Measurements from ENCODE around the gene PLCB4.
A peak's percentile ranks its signal among the peaks of the same experiment; 100 is the strongest.

PLCB4 gene

DNA sequence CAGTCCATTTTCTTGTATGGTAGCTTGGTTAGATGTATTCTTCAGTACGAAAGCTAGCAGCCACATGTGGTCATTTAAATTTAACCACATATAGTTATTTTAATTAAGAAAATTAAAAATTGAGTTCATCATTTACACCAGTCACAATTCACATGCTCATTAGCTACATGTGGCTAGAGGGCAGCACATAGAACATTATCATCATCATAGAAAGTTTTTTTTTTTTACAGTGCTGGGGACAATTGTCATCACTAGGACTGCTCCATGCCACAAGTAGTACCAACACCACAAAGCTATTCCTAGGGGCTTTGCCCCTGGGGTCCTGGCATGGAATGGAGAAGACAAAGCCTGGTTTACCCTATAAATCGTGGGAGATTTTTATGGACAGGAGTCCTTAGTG, 30.5 kb downstream of the PLCB4 start:
- 0 out of 2 replicates have a peak, but pooled peaks have one; percentile 5 for TF ChIP-seq CTCF (IDR thresholded peaks at IDR 0.05; ENCODE audit: control insufficient read depth, extremely low read depth, insufficient read depth)
- H3K4me3 ChIP-seq (ENCODE audit: low read depth, low read length), result no peak overlapping the region

GRCh38 chr20:9100691-9101090, 31.8 kb downstream of the PLCB4 start:
- H3K4me3 ChIP-seq (ENCODE audit: low read depth, low read length), result no peak overlapping the region
- no peak for TF ChIP-seq CTCF (IDR thresholded peaks at IDR 0.05; ENCODE audit: control insufficient read depth, extremely low read depth, insufficient read depth)
- DNase-seq (ENCODE audit: low read depth), result no peak

More for the DNA sequence above, 30.5 kb downstream of the PLCB4 start:
- DNase-seq (ENCODE audit: low read depth), result no peak

- no peak overlapping the region for H3K4me3 ChIP-seq (ENCODE audit: low read depth, low read length)
- no peak for DNase-seq (ENCODE audit: low read depth)
- no peak for TF ChIP-seq CTCF (IDR thresholded peaks at IDR 0.05; ENCODE audit: control insufficient read depth, extremely low read depth, insufficient read depth)
Measured at GRCh38 chr20:9102456-9102855, 33.6 kb downstream of the PLCB4 start.

DNA sequence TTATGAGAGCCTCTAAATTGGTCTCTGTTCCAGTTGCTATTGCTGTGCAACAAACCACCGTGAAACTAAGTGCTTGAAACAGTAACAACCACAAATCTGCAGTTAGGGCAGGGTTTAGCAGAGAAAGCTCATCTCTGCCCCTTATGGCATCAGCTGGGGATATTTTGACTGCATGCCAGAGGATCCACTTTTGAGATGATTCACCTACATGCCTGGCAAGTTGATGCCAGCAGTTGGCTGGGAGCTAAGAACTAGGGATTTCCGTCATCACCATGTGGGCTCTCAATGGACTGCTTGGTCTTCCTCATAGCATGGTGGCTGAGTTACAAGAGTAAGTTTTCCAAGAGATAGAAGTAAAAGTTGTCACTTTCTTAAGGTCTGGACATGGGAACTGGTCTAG, 35.1 kb downstream of the PLCB4 start:
- no peak overlapping the region for H3K4me3 ChIP-seq (ENCODE audit: low read depth, low read length)
- TF ChIP-seq CTCF (IDR thresholded peaks at IDR 0.05; ENCODE audit: control insufficient read depth, extremely low read depth, insufficient read depth), result no peak
- no peak for DNase-seq (ENCODE audit: low read depth)

- no peak overlapping the region for H3K4me3 ChIP-seq (ENCODE audit: low read depth, low read length)
- DNase-seq (ENCODE audit: low read depth), result no peak
- TF ChIP-seq CTCF (IDR thresholded peaks at IDR 0.05; ENCODE audit: control insufficient read depth, extremely low read depth, insufficient read depth), result no peak
Measured at GRCh38 chr20:9108260-9108659, 39.4 kb downstream of the PLCB4 start.

- TF ChIP-seq CTCF (IDR thresholded peaks at IDR 0.05; ENCODE audit: control insufficient read depth, extremely low read depth, insufficient read depth), result no peak
Measured at GRCh38 chr20:9109566-9109965, 40.7 kb downstream of the PLCB4 start.

GRCh38 chr20:9110365-9110764, 41.5 kb downstream of the PLCB4 start:
- no peak overlapping the region for H3K4me3 ChIP-seq (ENCODE audit: low read depth, low read length)
- no peak for DNase-seq (ENCODE audit: low read depth)
- no peak for TF ChIP-seq CTCF (IDR thresholded peaks at IDR 0.05; ENCODE audit: control insufficient read depth, extremely low read depth, insufficient read depth)

More at GRCh38 chr20:9109566-9109965, 40.7 kb downstream of the PLCB4 start:
- no peak for DNase-seq (ENCODE audit: low read depth)
- H3K4me3 ChIP-seq (ENCODE audit: low read depth, low read length), result no peak overlapping the region
